ENCODE results near the gene SPTLC2. TPM values are rescaled to one million over a fixed set of nuclear protein-coding genes. Genes with fewer than 3 reads are reported as not detected.

Gene SPTLC2
- total and polyA plus RNA-seq, 2 of the 8 experiments (the other 6 are each of a cell fraction or from before 2014, with no cell fraction given) = 8.9 to 35.1 TPM

GRCh38 chr14:77482422-77482821 lies 134.0 kb downstream of the SPTLC2 start (continued):
- TF ChIP-seq SP1 (IDR thresholded peaks at IDR 0.05; ENCODE audit: low read depth, low read length) (no peak), CBX8 (IDR thresholded peaks at IDR 0.05; ENCODE audit: borderline replicate concordance, low read depth, low read length) (no peak), BRCA1 (IDR thresholded peaks at IDR 0.05; ENCODE audit: low read depth, low read length) (no peak)
